Ishikawa (cell line): ENCODE results near the gene PRICKLE1.

Experiments
- CEBPB ChIP-seq: IDR thresholded peaks from 2 replicates; pipeline ENCODE4 v1.6.1; 2012
- CREB1 ChIP-seq: IDR thresholded peaks from 2 replicates; pipeline ENCODE4 v1.6.1; 2012; ENCODE audit warnings: low read depth
- EGR1 ChIP-seq: IDR thresholded peaks from 2 replicates; pipeline ENCODE4 v1.6.1; 2012
- EP300 ChIP-seq: IDR thresholded peaks from 2 replicates; pipeline ENCODE4 v1.6.1; 2012; ENCODE audit warnings: borderline replicate concordance
- FOXM1 ChIP-seq: IDR thresholded peaks from 2 replicates; pipeline ENCODE4 v1.6.1; 2012; ENCODE audit warnings: low read depth, borderline replicate concordance
- MAX ChIP-seq: IDR thresholded peaks from 2 replicates; pipeline ENCODE4 v1.6.1; 2012
- NFIC ChIP-seq: IDR thresholded peaks from 2 replicates; pipeline ENCODE4 v1.6.1; 2012
- RAD21 ChIP-seq: IDR thresholded peaks from 2 replicates; pipeline ENCODE4 v1.6.1; 2012; ENCODE audit warnings: low read depth
- REST ChIP-seq: IDR thresholded peaks from 2 replicates; pipeline ENCODE4 v1.6.1; 2012; ENCODE audit warnings: low read depth, mild to moderate bottlenecking
- TAF1 ChIP-seq: IDR thresholded peaks from 2 replicates; pipeline ENCODE4 v1.6.1; 2012; ENCODE audit warnings: low read depth, mild to moderate bottlenecking
- TCF12 ChIP-seq: IDR thresholded peaks from 2 replicates; pipeline ENCODE4 v1.6.1; 2012; ENCODE audit warnings: low read depth
- TEAD4 ChIP-seq: IDR thresholded peaks from 2 replicates; pipeline ENCODE4 v1.6.1; 2012
- USF1 ChIP-seq: IDR thresholded peaks from 2 replicates; pipeline ENCODE4 v1.6.1; 2012
- YY1 ChIP-seq: IDR thresholded peaks from 2 replicates; pipeline ENCODE4 v1.6.1; 2012; ENCODE audit warnings: low read depth
- ZBTB7A ChIP-seq: IDR thresholded peaks from 2 replicates; pipeline ENCODE4 v1.6.1; 2012; ENCODE audit warnings: low read depth

The PRICKLE1 gene

GRCh38 chr12:42496886-42497285 lies 92.7 kb downstream of the PRICKLE1 start:
- TF ChIP-seq YY1 (no peak), EP300 (no peak), FOXM1 (no peak), ZBTB7A (no peak), MAX (no peak), TAF1 (no peak), NFIC (no peak), CREB1 (no peak), CEBPB (no peak), EGR1 (no peak), RAD21 (no peak), TEAD4 (no peak), REST (no peak), USF1 (no peak), TCF12 (no peak)

GRCh38 chr12:42495244-42495643 lies 94.3 kb downstream of the PRICKLE1 start:
- no peak for TF ChIP-seq NFIC
- peak; percentile 66 for TF ChIP-seq CEBPB

GRCh38 chr12:42492267-42492666 lies 97.3 kb downstream of the PRICKLE1 start:
- TF ChIP-seq TEAD4 = no peak
- TF ChIP-seq CEBPB = no peak
- TF ChIP-seq REST = no peak
- no peak for TF ChIP-seq EP300
- no peak for TF ChIP-seq TAF1
- TF ChIP-seq FOXM1 = no peak
- no peak for TF ChIP-seq NFIC
- TF ChIP-seq YY1 = no peak
- no peak for TF ChIP-seq TCF12
- TF ChIP-seq MAX = no peak
- TF ChIP-seq ZBTB7A = no peak
- TF ChIP-seq CREB1 = no peak
- TF ChIP-seq RAD21 = no peak

GRCh38 chr12:42490261-42490842 lies 99.2 kb downstream of the PRICKLE1 start:
- no peak for TF ChIP-seq REST
- TF ChIP-seq YY1 = no peak
- no peak for TF ChIP-seq USF1
- TF ChIP-seq ZBTB7A = no peak
- no peak for TF ChIP-seq RAD21
- no peak for TF ChIP-seq TAF1
- TF ChIP-seq EGR1 = no peak
- no peak for TF ChIP-seq EP300
- no peak for TF ChIP-seq CEBPB
- TF ChIP-seq TEAD4 = no peak

GRCh38 chr12:42486407-42486806 lies 103.1 kb downstream of the PRICKLE1 start:
- TF ChIP-seq TAF1 (no peak), CEBPB (no peak), TCF12 (no peak), MAX (no peak), FOXM1 (no peak), YY1 (no peak), REST (no peak)
